ENCODE results near the gene RBKS. TPM values are rescaled to one million over a fixed set of nuclear protein-coding genes. Genes with fewer than 3 reads are reported as not detected.
"Not testable (repeated sequence)": the region's sequence is repeated elsewhere in the genome, so short reads cannot be mapped to it uniquely, and the experiment has no call there.

The RBKS gene
- total RNA-seq, 3 donors from 2014 or later: 5.9 to 10.6 (median 10.3) TPM

- DNase-seq (no peak), ATAC-seq (no peak)
- no peak overlapping the region for H3K4me3 ChIP-seq
- no peaks in the 10 kb centered on the region for H3K9me3 ChIP-seq
- H3K4me1 ChIP-seq (ENCODE audit: low read depth): no peaks in the 10 kb centered on the region
- no peaks in the 10 kb centered on the region for H3K36me3 ChIP-seq (ENCODE audit: low read depth)
- TF ChIP-seq CTCF (IDR thresholded peaks at IDR 0.05): no peak
- intact Hi-C loops (cut with DNase I, micrococcal nuclease): no loop called here
These were observed 2.4 kb downstream of the RBKS start for GRCh38 chr2:27887830-27888229.

GRCh38 chr2:27887111-27887510, 3.1 kb downstream of the RBKS start:
- H3K9me3 ChIP-seq: no peaks in the 10 kb centered on the region
- DNase-seq (no peak), ATAC-seq (no peak)
- no peak for TF ChIP-seq CTCF (IDR thresholded peaks at IDR 0.05)
- H3K36me3 ChIP-seq (ENCODE audit: low read depth): no peaks in the 10 kb centered on the region
- no peaks in the 10 kb centered on the region for H3K4me1 ChIP-seq (ENCODE audit: low read depth)
- no peak overlapping the region for H3K4me3 ChIP-seq
- intact Hi-C loops (cut with DNase I, micrococcal nuclease): no loop called here

GRCh38 chr2:27886322-27886721, 3.9 kb downstream of the RBKS start:
- Histone ChIP-seq H3K9me3 (no peaks in the 10 kb centered on the region), H3K4me3 (no peak overlapping the region), H3K4me1 (ENCODE audit: low read depth) (no peaks in the 10 kb centered on the region), H3K36me3 (ENCODE audit: low read depth) (no peaks in the 10 kb centered on the region)
- ATAC-seq (no peak), DNase-seq (no peak)
- no peak for TF ChIP-seq CTCF (IDR thresholded peaks at IDR 0.05)
- intact Hi-C loops (cut with DNase I, micrococcal nuclease): no loop called here

- Histone ChIP-seq H3K4me1 (ENCODE audit: low read depth) (no peaks in the 10 kb centered on the region), H3K36me3 (ENCODE audit: low read depth) (no peaks in the 10 kb centered on the region), H3K4me3 (no peak overlapping the region), H3K9me3 (no peaks in the 10 kb centered on the region)
- TF ChIP-seq CTCF (IDR thresholded peaks at IDR 0.05): no peak
- intact Hi-C loops (cut with DNase I, micrococcal nuclease): no loop called here
- DNase-seq (no peak), ATAC-seq (no peak)
These were observed 4.5 kb downstream of the RBKS start for GRCh38 chr2:27885661-27886060.

- no peak overlapping the region for H3K4me3 ChIP-seq
- no peaks in the 10 kb centered on the region for H3K36me3 ChIP-seq (ENCODE audit: low read depth)
- intact Hi-C loops (cut with DNase I, micrococcal nuclease): no loop called here
- H3K9me3 ChIP-seq: no peaks in the 10 kb centered on the region
- DNase-seq (no peak), ATAC-seq (no peak)
- no peaks in the 10 kb centered on the region for H3K4me1 ChIP-seq (ENCODE audit: low read depth)
- no peak for TF ChIP-seq CTCF (IDR thresholded peaks at IDR 0.05)
These were observed 5.0 kb downstream of the RBKS start for GRCh38 chr2:27885234-27885633.

- ATAC-seq (peak; percentile 67), DNase-seq (no peak)
- Histone ChIP-seq H3K9me3 (no peaks in the 10 kb centered on the region), H3K4me3 (no peak overlapping the region), H3K36me3 (ENCODE audit: low read depth) (no peaks in the 10 kb centered on the region), H3K4me1 (ENCODE audit: low read depth) (no peaks in the 10 kb centered on the region)
- intact Hi-C loops (cut with DNase I, micrococcal nuclease): no loop called here
- no peak for TF ChIP-seq CTCF (IDR thresholded peaks at IDR 0.05)
These were observed 5.6 kb downstream of the RBKS start for GRCh38 chr2:27884601-27885000.

- ATAC-seq; DNase-seq; H3K4me1 ChIP-seq (ENCODE audit: low read depth); intact Hi-C loops (cut with DNase I, micrococcal nuclease); H3K9me3 ChIP-seq; H3K4me3 ChIP-seq; H3K36me3 ChIP-seq (ENCODE audit: low read depth): not testable (repeated sequence)
These were observed 7.6 kb downstream of the RBKS start for GRCh38 chr2:27882584-27882922.

- DNase-seq; H3K4me1 ChIP-seq (ENCODE audit: low read depth); H3K36me3 ChIP-seq (ENCODE audit: low read depth); intact Hi-C loops (cut with DNase I, micrococcal nuclease); H3K9me3 ChIP-seq; ATAC-seq; H3K4me3 ChIP-seq: not testable (repeated sequence)
These were observed 8.2 kb downstream of the RBKS start for GRCh38 chr2:27881815-27882583.
